HG02973 (cell line): ENCODE data around the gene EMILIN2.
"Not testable (repeated sequence)": the region's sequence is repeated elsewhere in the genome, so short reads cannot be mapped to it uniquely, and the experiment has no call there.

Experiments
- ATAC-seq: cut with Tn5 transposase; IDR thresholded peaks from one replicate; pipeline ENCODE4 v1.9.1; 2021; ENCODE audit warnings: moderate library complexity; ENCODE audit not compliant: unreplicated experiment

The EMILIN2 gene

DNA sequence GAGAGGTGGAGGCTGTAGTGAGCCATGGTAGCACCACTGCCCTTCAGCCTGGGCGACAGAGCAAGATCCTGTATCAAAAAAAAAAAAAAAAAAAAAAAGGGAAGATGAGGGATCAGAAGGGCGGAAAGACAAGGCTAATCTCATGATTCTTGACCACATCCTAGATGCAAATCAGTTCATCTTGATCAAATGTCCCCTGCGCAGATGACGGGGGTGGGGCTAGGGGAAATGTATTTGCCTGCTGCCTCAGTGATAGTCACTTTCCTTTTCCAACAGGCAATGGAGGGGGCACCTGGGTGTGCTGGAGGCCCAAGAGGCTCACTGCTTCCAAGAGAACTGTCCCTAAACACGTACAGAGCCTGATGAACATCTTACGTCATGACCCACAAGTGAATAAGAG is 3.7 kb upstream of the EMILIN2 start:
- no peak for ATAC-seq

DNA sequence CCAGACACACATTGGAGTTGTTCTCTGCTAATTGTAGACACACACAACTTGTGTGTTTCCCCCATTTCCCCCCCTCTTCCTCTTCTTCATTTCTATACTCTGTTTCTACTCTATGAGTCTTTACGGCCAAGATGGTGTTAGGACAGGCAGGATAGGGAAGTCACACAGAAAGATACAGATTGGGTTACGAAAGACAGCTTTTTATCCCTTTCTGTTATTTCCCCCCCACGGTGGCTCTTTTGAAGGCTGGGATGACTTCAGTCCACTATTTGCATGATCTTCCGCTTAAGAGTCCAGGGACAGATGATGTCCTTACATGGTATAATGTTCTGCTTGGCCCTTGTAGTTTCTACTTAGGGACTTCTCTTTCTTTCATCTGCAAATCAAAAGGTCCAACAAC is 1.6 kb upstream of the EMILIN2 start:
- ATAC-seq: no peak

DNA sequence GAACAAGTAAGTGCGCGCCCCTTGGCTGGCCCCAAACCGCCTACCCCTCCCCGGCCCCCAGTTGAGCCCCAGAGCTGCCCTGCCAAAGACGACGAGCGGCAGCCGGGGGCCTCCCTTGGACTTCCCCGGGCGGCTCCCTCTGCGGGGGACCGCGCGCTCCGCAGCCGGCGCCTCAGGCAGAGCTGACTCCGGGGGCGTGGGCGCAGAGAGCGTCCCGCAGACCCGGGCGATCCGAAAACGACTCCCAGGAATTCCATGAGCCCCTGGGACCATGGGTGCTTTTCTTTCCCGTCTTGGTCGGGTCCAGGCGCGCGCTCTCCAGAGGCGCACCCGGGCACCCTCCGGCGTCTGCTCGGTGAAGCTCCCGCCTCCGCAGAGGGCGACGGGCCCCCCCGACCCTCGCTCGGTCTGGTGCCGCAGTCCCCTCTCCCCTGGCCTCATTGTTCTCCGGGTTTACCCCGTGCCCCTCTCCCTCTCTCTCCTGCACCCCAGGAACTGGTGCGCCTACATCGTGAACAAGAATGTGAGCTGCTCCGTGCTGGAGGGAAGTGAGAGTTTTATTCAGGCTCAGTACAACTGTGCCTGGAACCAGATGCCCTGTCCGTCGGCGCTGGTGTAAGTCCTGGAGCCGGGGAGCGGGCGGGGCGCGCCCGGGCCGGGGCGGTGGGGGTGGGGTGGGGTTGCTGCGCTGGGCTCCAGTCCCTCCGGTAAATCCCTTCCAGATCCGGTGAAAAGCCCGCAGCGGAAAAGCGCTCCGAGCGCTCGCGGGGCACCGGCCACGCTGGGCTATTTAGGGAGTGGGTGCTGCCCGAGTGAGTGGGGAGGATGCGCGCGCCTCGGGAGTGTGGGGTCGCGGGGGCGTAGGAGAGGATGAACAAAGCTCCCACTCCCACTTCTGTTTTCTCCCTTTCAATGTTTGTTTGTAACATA is 776 bp downstream of the EMILIN2 start:
- no peak for ATAC-seq

DNA sequence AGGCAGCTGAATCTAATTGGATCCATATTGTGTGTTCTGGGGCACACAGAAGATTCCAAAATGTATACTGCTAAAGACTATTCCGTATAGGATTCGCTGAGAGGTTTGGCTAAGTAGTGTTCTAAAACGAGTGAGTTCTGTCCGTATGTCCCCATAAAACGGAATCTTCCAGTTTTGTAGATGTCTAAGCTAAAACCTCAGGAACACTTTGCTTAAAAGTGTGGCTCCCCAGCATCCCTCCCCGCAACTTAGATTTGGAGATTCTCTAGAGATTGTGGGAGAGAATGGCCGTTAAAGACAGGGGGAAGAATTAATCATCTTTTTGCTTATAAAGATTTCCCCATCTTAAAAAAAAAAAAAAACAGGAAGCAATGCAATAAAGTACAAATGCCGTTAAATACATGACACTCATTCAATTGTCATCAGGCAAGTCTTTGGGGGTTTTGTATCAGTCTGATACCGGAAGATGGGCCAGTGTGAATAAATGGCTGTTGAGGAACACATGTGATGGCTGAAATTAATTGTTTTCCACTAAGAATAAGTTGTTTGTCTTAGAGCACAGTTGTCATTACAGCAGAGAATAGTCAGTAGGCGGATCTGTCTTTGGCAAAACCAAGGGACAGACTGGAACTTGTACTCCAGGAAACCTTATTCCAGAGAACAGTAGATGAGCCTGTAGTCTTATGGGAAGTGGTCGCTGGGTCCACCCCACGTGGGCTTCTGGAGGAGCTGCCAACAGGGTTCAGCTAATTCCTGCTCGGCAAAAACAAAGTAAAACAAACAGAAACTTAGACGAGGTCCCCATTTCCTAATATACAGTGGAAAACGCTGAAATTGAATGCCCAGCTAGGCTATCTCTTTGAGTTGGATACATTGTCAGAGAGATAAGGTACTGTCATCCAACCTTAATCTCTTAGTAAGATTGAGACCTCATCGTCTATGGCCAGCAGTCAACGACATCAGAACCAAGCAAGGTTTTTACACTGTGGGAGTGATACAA is 1.7 kb downstream of the EMILIN2 start:
- ATAC-seq: no peak

DNA sequence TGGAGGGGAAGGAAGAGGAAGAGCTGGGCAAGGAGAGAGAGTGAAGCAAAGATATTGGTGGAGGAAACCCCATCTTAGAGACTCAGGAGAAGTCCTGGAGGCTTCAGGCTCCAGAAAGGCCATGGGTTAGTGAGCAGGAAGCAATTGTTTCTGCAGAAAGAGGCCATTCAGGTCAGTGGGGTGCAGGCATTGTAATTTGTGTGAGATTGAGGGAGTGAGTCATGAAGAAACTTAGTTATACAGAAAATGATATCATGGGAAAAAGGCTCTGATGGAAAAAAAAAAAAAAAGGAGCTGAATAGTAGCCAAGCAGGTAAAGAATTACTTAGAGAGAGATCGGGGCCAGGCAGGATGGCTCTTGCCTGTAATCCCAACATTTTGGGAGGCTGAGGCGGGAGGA is 4.0 kb downstream of the EMILIN2 start:
- no peak for ATAC-seq

DNA sequence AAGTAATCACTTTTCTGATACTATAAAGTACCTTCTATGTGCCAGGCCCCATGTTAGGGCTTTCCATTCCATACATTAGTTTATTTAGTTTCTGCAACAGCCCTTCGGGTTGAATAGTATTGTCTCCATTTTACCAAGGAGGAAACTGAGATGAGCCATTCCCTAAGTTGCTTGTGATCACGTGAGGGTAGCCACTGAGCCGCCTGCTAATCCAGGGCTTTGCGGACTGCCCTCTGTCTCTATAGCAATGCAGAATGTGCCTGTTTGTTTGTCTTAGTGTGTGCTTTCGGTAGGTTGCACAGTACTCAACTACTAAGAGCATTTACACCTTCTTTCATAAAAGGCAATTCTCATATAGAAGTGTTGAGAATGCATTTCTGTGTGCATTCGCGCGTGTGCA is 5.0 kb downstream of the EMILIN2 start:
- ATAC-seq: no peak

DNA sequence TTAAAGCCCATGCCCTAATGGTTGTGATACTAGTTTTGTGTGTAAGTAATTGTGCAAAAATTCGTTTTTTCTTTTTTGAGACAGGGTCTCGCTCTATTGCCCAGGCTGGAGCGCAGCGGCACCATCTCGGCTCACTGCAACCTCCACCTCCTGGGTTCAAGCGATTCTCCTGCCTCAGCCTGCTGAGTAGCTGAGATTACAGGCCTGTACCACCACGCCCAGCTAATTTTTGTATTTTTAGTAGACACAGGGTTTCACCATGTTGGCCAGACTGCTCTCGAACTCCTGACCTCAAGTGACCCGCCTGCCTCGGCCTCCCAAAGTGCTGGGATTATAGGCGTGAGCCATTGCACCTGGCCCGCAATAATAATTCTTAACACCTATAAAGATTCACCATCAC is 5.7 kb downstream of the EMILIN2 start:
- ATAC-seq: not testable (repeated sequence)

DNA sequence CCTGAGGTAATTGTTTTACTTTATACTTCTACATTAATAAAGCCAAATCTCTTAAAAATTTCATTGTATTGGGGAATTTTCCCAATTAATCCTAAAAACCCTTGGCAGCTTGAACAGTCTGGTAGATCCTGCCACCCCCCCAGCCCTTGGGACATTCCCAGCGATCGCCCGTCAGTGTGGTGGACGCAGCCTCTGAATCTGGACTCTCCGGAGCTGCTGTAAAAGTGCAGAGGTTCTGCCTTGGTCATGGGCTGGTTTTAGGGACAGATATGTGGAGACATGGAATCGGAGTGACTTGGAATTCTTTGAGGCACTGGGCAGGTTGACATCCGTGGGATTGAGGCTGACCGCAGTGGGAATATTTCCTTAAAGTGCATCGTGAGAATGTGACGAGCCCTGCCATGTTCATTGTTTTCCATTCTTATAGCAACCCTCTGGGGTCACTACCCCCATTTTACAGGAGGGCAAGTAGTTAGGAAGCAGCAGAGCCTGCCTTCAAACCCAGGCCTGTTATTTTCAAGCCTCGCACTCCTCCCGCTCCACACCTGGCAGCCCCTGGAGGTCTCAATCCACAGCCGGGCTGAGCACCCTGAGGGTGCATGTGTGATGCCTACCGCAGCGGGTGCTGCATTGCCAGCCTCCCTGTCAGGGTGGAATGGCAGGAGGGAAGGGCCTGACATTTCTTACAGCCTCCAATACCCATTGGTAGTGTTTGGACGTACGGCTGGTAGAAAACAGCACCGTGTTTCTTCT is 6.5 kb downstream of the EMILIN2 start:
- no peak for ATAC-seq

DNA sequence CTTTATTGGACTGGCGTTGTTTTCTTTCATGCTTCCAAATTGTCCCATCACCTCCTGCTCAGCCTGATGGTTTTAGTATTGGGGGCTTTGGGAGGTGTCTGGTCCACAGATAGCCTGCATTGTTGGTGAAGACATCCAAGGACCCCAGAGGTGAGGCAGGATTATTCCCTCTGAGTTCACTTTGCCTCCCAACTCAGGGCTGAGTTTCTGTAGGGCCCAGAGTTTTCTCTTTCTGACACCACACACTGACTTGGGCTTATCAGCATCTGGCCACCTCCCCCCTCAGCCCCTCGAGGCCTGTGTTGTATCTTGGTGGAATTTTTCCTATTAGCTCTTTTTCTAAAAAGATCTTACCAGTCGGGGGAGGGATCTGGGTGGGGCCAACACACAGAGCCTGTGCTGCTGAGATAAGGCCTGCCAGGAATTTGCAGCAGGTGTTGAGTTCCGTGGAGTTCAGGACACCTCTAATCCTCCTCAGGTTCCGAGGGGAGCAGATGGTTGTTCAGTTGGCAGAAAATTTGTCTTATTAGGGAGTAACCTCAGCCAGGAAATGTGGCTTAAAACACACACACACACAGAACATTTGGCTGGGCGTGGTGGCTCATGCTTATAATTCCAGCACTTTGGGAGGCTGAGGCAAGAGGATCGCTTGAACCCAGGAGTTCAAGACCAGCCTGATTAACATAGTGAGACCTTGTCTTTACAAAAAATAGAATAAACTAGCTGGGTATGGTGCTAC is 7.3 kb downstream of the EMILIN2 start:
- no peak for ATAC-seq

DNA sequence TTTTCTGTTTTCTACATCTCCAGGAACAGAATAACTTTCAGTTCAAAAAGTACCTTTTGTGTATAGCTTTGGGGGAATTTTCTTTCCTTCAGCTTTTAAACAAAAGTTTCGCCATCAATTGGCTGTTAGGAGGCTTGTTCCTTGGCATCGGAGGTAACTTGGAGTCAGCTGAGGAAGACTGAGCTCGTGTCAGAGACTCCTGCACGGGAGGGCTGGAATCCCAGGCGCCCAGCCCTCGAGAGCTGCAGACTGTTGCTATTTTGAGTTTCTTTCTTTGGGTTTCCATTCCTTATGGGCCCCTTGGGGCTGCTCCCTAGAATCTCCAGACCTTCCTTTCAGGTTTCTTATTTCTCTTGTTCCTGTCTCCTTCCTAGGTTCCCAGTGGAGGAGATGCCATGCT is 8.1 kb downstream of the EMILIN2 start:
- ATAC-seq: no peak

DNA sequence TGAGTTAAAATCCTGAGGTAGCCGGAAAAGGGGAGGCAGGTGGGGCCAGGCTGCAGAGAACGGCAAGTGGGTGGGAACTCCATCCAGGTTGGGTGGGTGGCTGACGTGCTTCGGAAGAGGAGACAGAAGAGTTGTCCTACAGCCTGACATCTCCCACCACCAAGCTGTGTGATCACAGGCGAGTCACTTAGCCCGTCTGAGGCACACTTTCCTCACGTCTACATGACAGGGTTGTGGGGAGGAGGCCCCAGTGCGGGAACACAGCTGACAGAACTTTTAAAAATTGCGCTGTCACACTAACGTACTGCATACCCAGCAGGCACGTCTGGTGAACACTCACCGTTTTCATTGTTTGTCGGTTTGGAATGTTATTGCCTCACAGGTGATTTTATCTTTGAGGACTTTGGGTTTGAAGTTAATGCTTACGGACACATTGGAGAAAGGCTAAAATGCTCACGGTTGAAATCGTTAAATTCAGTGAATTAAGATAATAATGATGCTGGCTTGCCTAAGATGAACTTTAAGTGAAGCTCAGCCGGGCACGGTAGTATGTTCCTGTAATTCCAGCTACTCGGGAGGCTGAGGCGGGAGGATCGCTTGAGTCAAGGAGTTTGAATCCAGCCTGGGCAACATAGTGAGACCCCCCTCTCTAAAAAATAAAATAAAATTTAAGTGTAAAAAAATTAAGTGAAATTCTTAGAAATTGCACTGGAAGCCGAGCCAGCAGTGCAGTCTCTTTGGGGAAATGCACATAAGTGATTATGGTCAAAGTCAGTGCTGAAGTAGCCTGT is 8.9 kb downstream of the EMILIN2 start:
- ATAC-seq: no peak

DNA sequence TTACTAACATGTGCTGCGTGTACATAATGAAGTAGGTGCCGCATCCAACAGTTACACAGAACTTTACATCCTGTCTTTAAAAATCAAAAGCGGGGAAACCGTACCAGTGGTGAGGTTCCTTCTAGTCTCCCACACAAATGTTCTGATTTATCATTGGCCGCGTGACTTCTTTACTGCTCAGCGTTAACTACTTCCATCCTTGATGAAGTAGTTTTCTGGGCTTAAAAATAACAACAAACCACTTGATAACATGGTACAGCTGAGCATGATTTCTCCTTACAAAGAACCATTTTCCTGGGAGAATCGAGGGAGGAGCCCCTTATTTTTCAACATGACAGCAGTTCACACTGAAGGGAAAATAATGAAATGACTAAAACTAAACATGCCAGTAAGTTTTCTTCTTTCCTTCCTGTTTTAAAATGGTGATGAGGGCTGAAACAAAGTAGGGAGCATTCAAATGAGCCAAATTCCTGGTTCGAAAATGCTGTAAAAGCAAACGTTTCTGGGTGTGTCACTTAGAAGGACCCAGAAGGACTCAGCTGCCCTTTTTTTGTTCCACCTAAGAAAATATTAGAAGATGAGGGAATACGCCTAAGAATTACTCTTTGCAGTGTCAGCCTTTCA is 9.9 kb downstream of the EMILIN2 start:
- no peak for ATAC-seq

DNA sequence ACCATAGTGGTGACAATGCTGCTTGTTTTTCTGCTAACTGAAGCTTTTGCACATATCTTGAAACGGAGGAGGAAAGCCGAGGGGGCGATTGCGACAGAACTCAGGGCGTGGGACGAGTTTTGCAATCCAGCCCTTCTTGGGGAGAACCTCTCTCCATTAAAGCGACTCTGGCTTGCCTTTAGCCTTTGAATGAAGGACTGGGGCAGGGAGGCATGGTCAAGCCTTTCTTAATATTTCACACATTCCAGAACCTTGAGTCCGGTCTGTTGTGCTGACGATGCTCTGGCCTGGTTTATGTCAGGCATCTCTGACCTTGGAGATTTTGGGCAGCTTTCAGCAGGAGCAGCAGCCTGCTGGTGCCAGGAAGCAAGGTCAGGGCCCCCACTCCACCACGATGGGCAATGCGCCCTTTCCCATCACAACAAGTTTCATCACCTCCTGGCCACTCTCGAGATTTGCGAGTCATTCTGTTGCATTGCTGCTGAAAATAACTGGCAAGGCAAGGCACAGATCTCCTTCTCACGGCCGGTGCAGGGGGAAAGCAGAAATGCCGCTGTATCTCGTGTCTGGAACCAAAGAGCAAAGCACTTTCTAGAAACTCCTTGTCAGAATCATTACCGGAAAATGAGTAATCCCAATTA is 10.8 kb downstream of the EMILIN2 start:
- ATAC-seq: no peak

DNA sequence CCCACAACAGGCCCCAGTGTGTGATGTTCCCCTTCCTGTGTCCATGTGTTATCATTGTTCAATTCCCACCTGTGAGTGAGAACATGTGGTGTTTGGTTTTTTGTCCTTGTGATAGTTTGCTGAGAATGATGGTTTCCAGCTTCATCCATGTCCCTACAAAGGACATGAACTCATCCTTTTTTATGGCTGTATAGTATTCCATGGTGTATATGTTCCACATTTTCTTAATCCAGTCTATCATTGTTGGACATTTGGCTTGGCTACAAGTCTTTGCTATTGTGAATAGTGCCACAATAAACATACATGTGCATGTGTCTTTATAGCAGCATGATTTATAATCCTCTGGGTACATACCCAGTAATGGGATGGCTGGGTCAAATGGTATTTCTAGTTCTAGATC is 13.6 kb downstream of the EMILIN2 start:
- not testable (repeated sequence) for ATAC-seq

DNA sequence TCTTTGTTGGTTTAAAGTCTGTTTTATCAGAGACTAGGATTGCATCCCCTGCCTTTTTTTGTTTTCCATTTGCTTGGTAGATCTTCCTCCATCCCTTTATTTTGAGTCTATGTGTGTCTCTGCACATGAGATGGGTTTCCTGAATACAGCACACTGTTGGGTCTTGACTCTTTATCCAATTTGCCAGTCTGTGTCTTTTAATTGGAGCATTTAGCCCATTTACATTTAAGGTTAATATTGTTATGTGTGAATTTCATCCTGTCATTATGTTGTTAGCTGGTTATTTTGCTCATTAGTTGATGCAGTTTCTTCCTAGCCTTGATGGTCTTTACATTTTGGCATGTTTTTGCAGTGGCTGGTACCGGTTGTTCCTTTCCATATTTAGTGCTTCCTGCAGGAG is 17.2 kb downstream of the EMILIN2 start:
- ATAC-seq: not testable (repeated sequence)

DNA sequence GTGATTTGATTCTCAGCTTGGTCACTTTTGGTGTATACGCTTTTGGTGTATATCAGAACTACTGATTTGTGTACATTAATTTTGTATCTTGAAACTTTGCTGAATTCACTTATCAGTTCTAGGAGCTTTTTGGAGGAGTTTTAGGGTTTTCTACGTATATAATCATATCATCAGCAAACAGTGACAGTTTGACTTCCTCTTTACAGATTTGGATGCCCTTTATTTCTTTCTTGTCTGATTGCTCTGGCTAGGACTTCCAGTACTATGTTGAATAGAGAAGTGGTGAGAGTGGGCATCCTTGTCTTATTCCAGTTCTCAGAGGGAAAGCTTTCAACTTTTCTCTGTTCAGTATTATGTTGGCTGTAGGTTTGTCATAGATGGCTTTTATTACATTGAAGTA is 19.7 kb downstream of the EMILIN2 start:
- ATAC-seq: not testable (repeated sequence)

DNA sequence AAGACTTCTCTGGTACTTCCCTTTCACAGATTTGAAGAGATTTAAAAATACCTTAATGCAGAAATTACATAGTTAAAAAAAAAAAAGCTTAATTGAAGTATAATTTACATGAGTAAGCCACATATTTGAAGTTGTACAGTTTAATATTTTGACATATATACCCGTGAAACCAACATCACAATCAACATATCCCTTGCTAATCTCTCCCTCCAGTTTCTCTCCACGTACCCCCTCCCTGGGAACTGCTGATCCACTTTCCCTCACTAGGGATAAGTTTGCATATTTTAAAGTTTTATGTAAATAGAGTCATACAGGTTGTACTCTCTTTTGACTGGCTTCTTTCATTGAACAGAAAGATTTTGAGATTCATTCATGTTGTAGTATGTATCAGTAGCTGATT is 22.4 kb downstream of the EMILIN2 start:
- no peak for ATAC-seq

DNA sequence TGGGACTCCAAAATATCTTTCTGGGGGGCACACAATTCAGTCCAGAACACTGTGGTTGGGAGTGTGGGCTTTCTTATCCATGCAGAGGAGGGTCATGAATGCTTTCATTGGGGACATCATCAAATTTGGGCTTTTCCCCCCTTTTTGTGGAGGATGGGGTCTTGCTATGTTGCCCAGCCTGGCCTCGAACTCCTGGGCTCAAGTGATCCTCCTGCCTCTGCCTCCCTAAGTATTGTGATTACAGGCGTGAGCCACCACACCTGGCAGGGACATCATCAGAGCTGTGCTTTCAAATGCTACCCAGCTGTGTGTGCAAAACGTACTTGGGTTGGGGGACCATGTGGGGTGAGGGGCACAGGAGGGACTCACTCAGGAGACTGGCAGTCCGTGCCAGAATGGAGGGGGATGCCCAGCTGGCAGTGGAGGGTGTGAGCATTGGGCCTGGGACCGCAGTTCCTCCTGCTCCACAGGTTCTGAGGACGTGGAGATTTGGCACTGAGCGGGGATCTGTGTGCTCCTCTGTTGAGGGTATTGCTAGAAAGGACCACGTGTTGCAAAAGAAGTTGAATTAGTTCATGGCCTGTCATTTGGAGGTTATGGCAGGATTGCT is 24.4 kb downstream of the EMILIN2 start:
- no peak for ATAC-seq
